Calu3 (cell line): ENCODE results near the gene ICAM2. TPM values are rescaled to one million over a fixed set of nuclear protein-coding genes. Genes with fewer than 3 reads are reported as not detected.
"Not testable (repeated sequence)": the region's sequence is repeated elsewhere in the genome, so short reads cannot be mapped to it uniquely, and the experiment has no call there.

Experiments used
- BruUV-seq: library from RNA; stranded (reverse); fragments of 400-500 nt; replicated peaks from 2 replicates; lab custom pipeline; 2021; lab: Mats Ljungman, UMichigan
- CTCF ChIA-PET: fragments of 300-600 bp; sonication (Branson Sonifier 250); formaldehyde crosslinking; loops from one replicate; lab custom pipeline; 2022; ENCODE audit warnings: antibody characterized with exemption; lab: Charles Lee
- DNase-seq: peaks from one replicate; pipeline ENCODE4 v3.0.0; 2022
- H3K27ac Mint-ChIP-seq: one replicate; pipeline ENCODE4 v1.8.0; 2022; ENCODE audit warnings: mixed read lengths; ENCODE audit not compliant: unreplicated experiment
- H3K27me3 Mint-ChIP-seq: one replicate; pipeline ENCODE4 v1.8.0; 2022; ENCODE audit warnings: mixed read lengths; ENCODE audit not compliant: unreplicated experiment
- H3K36me3 Mint-ChIP-seq: one replicate; pipeline ENCODE4 v1.8.0; 2022; ENCODE audit warnings: mild to moderate bottlenecking, moderate library complexity, mixed read lengths; ENCODE audit not compliant: insufficient read depth, unreplicated experiment
- H3K4me1 Mint-ChIP-seq: one replicate; pipeline ENCODE4 v1.8.0; 2022; ENCODE audit warnings: mild to moderate bottlenecking, low read depth, mixed read lengths; ENCODE audit not compliant: unreplicated experiment
- H3K4me3 Mint-ChIP-seq: one replicate; pipeline ENCODE4 v1.8.0; 2022; ENCODE audit warnings: mild to moderate bottlenecking, low read depth, moderate library complexity, mixed read lengths; ENCODE audit not compliant: unreplicated experiment
- H3K9me3 Mint-ChIP-seq: one replicate; pipeline ENCODE4 v1.8.0; 2022; ENCODE audit warnings: low read depth, mixed read lengths; ENCODE audit not compliant: unreplicated experiment
- CTCF ChIP-seq: fragments of 200-600 bp; IDR thresholded peaks from one replicate; pipeline ENCODE4 v1.8.0; 2022; ENCODE audit warnings: antibody characterized with exemption; ENCODE audit not compliant: unreplicated experiment
- intact Hi-C: fragments of 100-400 bp; cut with micrococcal nuclease; formaldehyde crosslinking; loops from one replicate; pipeline ENCODE4 v1.10.0; 2022; ENCODE audit not compliant: unreplicated experiment
- total RNA-seq: library from RNA; stranded (reverse); gene quantifications from 2 replicates; pipeline ENCODE4 v1.2.3, GENCODE V29; 2022

Gene ICAM2
- total RNA-seq, 1 experiment from 2014 or later = 4.4 TPM

- no peak for TF ChIP-seq CTCF
- no peak for DNase-seq
- Mint-ChIP-seq H3K9me3 (no peaks in the 10 kb centered on the region), H3K27me3 (no peaks in the 10 kb centered on the region), H3K4me1 (peaks cover 8% of the 10 kb centered on the region), H3K27ac (no peak overlapping the region), H3K36me3 (peaks cover 6% of the 10 kb centered on the region), H3K4me3 (peak overlapping the region; percentile 74)
- intact Hi-C loops = no loop called here
- CTCF ChIA-PET = interaction anchor here (0.5 to 2.2 kb wide), 8 partner anchors 16 to 123 kb away, joined by 3 to 12 read pairs (median 4); partner anchors contain the start of gene GH1
- no TSS peak for BruUV-seq
These were observed 4.6 kb upstream of the ICAM2 start for GRCh38 chr17:64024781-64025731.

- intact Hi-C loops = no loop called here
- DNase-seq = no peak
- H3K4me3 Mint-ChIP-seq = no peak overlapping the region
- BruUV-seq = no TSS peak
- H3K27me3 Mint-ChIP-seq = no peaks in the 10 kb centered on the region
- TF ChIP-seq CTCF = no peak
- H3K9me3 Mint-ChIP-seq = no peaks in the 10 kb centered on the region
- no peak overlapping the region for H3K27ac Mint-ChIP-seq
- CTCF ChIA-PET = no interaction called here
- peaks cover 6% of the 10 kb centered on the region for H3K36me3 Mint-ChIP-seq
- peaks cover 8% of the 10 kb centered on the region for H3K4me1 Mint-ChIP-seq
These were observed 3.8 kb upstream of the ICAM2 start for GRCh38 chr17:64024215-64024654.

- H3K27me3 Mint-ChIP-seq = no peaks in the 10 kb centered on the region
- no peak for TF ChIP-seq CTCF
- CTCF ChIA-PET = no interaction called here
- H3K27ac Mint-ChIP-seq = no peak overlapping the region
- DNase-seq = no peak
- peaks cover 8% of the 10 kb centered on the region for H3K4me1 Mint-ChIP-seq
- peaks cover 6% of the 10 kb centered on the region for H3K36me3 Mint-ChIP-seq
- no peaks in the 10 kb centered on the region for H3K9me3 Mint-ChIP-seq
- intact Hi-C loops = no loop called here
- no TSS peak for BruUV-seq
- H3K4me3 Mint-ChIP-seq = no peak overlapping the region
These were observed 2.2 kb upstream of the ICAM2 start for GRCh38 chr17:64022611-64023063.

GRCh38 chr17:64019551-64019961 lies 877 bp downstream of the ICAM2 start:
- CTCF ChIA-PET = interaction anchor here (1.8 kb wide), 1 partner anchor 114 kb away, joined by 7 read pairs; no protein-coding TSS in a partner anchor
- H3K27ac Mint-ChIP-seq, BruUV-seq, H3K27me3 Mint-ChIP-seq, H3K4me1 Mint-ChIP-seq, intact Hi-C loops, H3K36me3 Mint-ChIP-seq, DNase-seq, H3K9me3 Mint-ChIP-seq: not testable (repeated sequence)
- H3K4me3 Mint-ChIP-seq = peak overlapping the region; percentile 51
